ENCODE results near the gene SARS2. TPM values are rescaled to one million over a fixed set of nuclear protein-coding genes. Genes with fewer than 3 reads are reported as not detected.

Gene SARS2
- total RNA-seq, 2 experiments from 2014 or later, result 43.4 to 48.6 TPM

DNA sequence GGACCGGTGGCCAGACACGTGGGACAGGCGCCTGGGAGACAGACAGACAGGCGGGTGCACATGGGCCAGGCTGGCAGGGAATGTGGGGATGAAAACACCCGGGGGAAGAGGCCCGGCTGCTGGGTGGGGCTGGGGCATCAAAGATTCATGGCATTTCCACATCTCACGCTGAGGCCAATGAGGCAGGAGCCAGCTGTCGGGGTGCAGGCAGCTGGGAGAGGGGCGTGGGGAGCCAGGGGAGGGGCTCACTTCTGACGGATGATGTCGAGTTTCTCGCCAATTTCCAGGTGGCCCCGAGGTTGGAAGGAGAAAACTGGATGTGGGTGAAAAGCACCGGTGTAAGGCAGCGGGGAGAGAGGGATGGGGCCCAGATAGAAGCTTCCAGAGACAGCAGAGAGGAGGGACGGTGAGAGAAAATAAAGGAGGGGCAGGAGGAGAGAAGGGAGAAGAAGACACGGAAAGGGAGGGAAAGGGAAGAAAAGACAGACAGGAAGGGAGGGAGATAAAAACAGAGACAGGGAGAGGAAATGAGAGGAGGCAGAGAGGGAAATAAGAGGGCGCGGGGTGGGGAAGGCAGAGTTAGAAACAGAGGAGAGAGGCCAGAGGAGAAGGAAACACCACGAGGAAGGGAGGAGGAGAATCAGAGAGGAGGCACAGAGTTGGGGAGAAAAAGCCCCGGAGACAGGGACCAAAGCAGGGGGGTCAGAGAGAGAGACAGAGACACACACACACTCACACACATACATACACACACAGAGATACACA, 10.5 kb downstream of the SARS2 start:
- no peak for ATAC-seq
- H3K4me3 Mint-ChIP-seq, result no peak overlapping the region
- DNase-seq, result no peak
- CTCF ChIA-PET, result interaction anchor here (3.7 kb wide), 1 partner anchor 10 kb away, joined by 15 read pairs; the partner anchor contains the start of genes MRPS12 and SARS2
- TF ChIP-seq CTCF (IDR thresholded peaks at IDR 0.05), result no peak
- intact Hi-C loops (cut with micrococcal nuclease), result no loop called here
- H3K27ac Mint-ChIP-seq, result no peak overlapping the region
- H3K4me1 Mint-ChIP-seq (ENCODE audit: low read depth), result peaks cover 5% of the 10 kb centered on the region
- no peaks in the 10 kb centered on the region for H3K27me3 Mint-ChIP-seq
- POLR2A ChIA-PET, result interaction anchor here (1.7 kb wide), 1 partner anchor 20 kb away, joined by 6 read pairs; the partner anchor contains the start of gene NFKBIB
- H3K9me3 Mint-ChIP-seq, result no peaks in the 10 kb centered on the region
- peaks cover 21% of the 10 kb centered on the region for H3K36me3 Mint-ChIP-seq (ENCODE audit: low read depth)

- POLR2A ChIA-PET, result interaction anchor here (1.2 kb wide), 1 partner anchor 13 kb away, joined by 3 read pairs; no protein-coding TSS in a partner anchor
- TF ChIP-seq CTCF (IDR thresholded peaks at IDR 0.05), result no peak
- DNase-seq, result no peak
- Mint-ChIP-seq H3K9me3 (no peaks in the 10 kb centered on the region), H3K36me3 (ENCODE audit: low read depth) (peaks cover 13% of the 10 kb centered on the region), H3K27me3 (no peaks in the 10 kb centered on the region), H3K4me1 (ENCODE audit: low read depth) (peaks cover 3% of the 10 kb centered on the region), H3K27ac (no peak overlapping the region), H3K4me3 (no peak overlapping the region)
- intact Hi-C loops (cut with micrococcal nuclease), result no loop called here
- no peak for ATAC-seq
- CTCF ChIA-PET, result interaction anchor here (3.7 kb wide), 1 partner anchor 12 kb away, joined by 15 read pairs; the partner anchor contains the start of genes MRPS12 and SARS2
Observed at GRCh38 chr19:38918526-38918925, 12.0 kb downstream of the SARS2 start.

- Mint-ChIP-seq H3K9me3 (no peaks in the 10 kb centered on the region), H3K4me3 (no peak overlapping the region), H3K27ac (no peak overlapping the region), H3K27me3 (no peaks in the 10 kb centered on the region), H3K4me1 (ENCODE audit: low read depth) (peaks cover 6% of the 10 kb centered on the region), H3K36me3 (ENCODE audit: low read depth) (peaks cover 13% of the 10 kb centered on the region)
- intact Hi-C loops (cut with micrococcal nuclease), result no loop called here
- no peak for TF ChIP-seq CTCF (IDR thresholded peaks at IDR 0.05)
- CTCF ChIA-PET, result interaction anchor here (3.7 kb wide), 1 partner anchor 12 kb away, joined by 15 read pairs; the partner anchor contains the start of genes MRPS12 and SARS2
- DNase-seq, result no peak
- POLR2A ChIA-PET, result interaction anchor here (1.2 kb wide), 1 partner anchor 13 kb away, joined by 3 read pairs; no protein-coding TSS in a partner anchor
- no peak for ATAC-seq
Observed at GRCh38 chr19:38917921-38918491, 12.6 kb downstream of the SARS2 start.

- Mint-ChIP-seq H3K36me3 (ENCODE audit: low read depth) (peaks cover 13% of the 10 kb centered on the region), H3K4me3 (no peak overlapping the region), H3K27me3 (no peaks in the 10 kb centered on the region), H3K9me3 (no peaks in the 10 kb centered on the region), H3K4me1 (ENCODE audit: low read depth) (peaks cover 11% of the 10 kb centered on the region), H3K27ac (no peak overlapping the region)
- POLR2A ChIA-PET, result interaction anchor here (1.2 kb wide), 1 partner anchor 86 kb away, joined by 3 read pairs; the partner anchor contains the start of gene ECH1
- CTCF ChIA-PET, result interaction anchor here (3.7 kb wide), 1 partner anchor 13 kb away, joined by 15 read pairs; the partner anchor contains the start of genes MRPS12 and SARS2
- ATAC-seq, result no peak
- DNase-seq, result no peak
- no peak for TF ChIP-seq CTCF (IDR thresholded peaks at IDR 0.05)
- intact Hi-C loops (cut with micrococcal nuclease), result no loop called here
Observed at GRCh38 chr19:38917516-38917915, 13.0 kb downstream of the SARS2 start.
